A549 (cell line): Measurements from ENCODE around the gene MAL.

Experiments used
- CHD4 ChIP-seq: fragments of 200-600 bp; sonication (generic); IDR thresholded peaks from 2 replicates; pipeline ENCODE4 v1.6.1; 2016; ENCODE audit warnings: antibody characterized with exemption, mild to moderate bottlenecking, borderline replicate concordance
- CTCF ChIP-seq: fragments of >200 bp; sonication (Bioruptor Twin); formaldehyde crosslinking; IDR thresholded peaks from 3 replicates; pipeline ENCODE4 v1.5.1; 2016
- KDM1A ChIP-seq: fragments of 200-600 bp; sonication (generic); IDR thresholded peaks from 2 replicates; pipeline ENCODE4 v1.6.1; 2016; ENCODE audit warnings: low read depth, mild to moderate bottlenecking
- POLR2A ChIP-seq: IDR thresholded peaks from 2 replicates; pipeline ENCODE4 v1.6.1; 2012; ENCODE audit warnings: mild to moderate bottlenecking, low read length

GRCh38 chr2:95077530-95077825 lies 52.0 kb downstream of the MAL start:
- TF ChIP-seq POLR2A (no peak), KDM1A (no peak), CHD4 (no peak), CTCF (no peak)
